COLO668 (cell line): ENCODE data around the gene DBN1.

Source experiments
- DNase-seq: peaks from one replicate; lab custom pipeline; 2025; ENCODE audit not compliant: unreplicated experiment; lab: John Stamatoyannopoulos, UW

Gene DBN1

GRCh38 chr5:177475563-177476427 is 2.4 kb upstream of the DBN1 start:
- DNase-seq: no peak

GRCh38 chr5:177474846-177475562 is 1.6 kb upstream of the DBN1 start:
- no peak for DNase-seq

GRCh38 chr5:177474002-177474476 is 605 bp upstream of the DBN1 start:
- DNase-seq: no peak

DNA sequence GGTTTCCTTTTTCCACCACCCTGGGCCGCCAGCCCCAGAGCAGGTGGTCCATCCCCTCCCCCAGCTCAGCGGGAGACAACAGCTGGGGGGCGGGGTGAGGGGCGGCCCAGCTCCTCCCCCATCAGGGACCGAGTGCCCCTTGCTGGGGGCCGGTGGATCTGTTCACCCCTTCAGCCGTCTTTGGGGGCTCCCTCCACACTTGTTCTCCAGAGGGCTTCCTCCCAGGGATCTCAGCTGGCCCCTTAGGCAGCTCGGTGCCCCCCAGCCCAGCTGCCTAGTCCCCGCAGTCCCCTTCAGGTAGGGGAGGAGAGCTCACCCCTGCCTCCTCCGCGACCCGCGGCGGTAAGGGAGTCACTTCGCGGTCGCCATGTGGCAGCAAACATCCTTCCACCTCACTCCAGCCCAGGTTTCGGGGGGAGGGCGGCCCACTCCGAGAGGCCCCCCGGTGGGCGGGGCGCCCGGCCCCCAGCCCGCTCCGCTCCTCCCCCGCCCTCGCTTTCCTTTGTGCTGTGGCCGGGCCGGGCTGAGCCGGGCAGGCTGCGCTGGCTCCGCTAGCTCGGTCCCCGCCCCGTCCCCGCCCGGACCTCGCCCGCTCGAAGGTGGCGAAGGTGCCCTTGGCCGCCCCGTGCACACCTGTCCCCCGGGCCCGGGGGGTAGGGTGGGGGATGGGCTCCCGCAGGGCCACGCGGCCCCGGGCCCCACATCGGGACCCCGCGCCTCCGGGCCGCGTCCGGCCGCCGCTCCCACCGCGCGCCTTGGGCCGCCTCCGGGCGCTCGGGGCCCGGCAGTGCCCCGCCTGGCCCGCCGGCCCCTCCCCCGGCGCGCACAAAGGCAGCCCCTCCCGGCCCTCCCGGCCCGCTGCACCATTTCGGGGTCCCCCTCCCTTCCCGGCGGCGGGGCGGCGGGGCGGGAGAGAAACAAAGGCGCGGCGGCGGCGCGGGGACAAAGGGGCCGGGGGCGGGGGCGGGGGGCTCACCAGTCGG is 683 bp downstream of the DBN1 start:
- peak; percentile 13 for DNase-seq

DNA sequence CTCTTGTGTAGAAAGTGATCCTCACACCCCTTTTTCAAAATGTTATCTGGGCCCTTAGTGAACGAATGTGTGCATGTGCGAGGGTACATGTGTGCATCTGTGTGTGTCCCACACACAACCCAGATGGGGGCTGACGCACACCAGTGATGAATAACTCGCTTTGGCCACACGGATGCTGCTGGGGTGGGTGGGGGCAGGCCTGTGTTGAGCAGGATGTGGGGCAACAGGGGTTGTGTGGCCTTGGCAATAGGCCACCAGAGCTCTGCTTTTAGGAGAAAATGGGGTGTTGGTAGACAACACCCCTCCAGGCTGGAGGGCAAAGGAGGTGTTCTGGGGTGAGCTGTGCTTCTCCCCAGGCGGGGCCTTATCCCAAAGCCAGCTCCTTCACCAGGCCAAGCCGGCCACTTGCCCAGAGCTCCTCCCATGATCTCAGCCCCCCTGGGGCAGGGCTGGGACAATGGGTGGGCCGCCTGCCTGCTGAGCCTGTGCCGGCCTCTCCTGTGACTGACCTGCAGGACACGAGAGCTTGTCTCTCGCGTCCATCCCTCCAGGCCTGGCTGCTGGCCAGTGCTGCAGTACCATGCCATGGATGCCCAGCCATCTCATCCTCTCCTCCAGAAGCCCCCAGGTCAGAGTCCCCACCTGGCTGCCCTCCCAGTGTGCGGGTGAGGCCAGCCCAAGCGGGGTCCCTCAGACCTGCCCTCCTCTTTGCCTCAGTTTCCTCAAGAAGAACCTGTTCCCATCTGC is 1.7 kb downstream of the DBN1 start:
- DNase-seq: no peak

GRCh38 chr5:177470759-177471536 is 2.5 kb downstream of the DBN1 start:
- DNase-seq: no peak

GRCh38 chr5:177469750-177470525 is 3.5 kb downstream of the DBN1 start:
- DNase-seq: no peak

- no peak for DNase-seq
Observed at GRCh38 chr5:177468685-177469628, 4.5 kb downstream of the DBN1 start.

DNA sequence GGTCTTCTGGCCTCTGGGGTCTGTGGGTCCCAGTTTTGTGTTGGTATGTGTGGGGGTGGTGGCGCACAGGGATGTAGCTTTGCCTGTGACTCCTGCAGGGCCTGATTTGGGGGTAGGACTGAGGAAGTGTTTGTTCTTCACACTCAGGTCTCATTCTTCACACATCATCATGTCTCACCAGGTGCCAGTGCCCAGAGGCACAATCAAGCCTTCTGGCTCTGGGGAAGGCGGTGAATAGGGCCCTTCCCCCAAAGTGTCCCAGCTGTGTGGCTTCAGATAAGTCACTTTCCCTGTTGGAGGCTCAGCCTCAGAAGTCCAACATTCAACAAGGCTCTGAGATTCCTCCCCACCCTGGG is 5.1 kb downstream of the DBN1 start:
- DNase-seq: no peak

GRCh38 chr5:177467436-177467835 is 6.0 kb downstream of the DBN1 start:
- DNase-seq: no peak

GRCh38 chr5:177466861-177467260 is 6.6 kb downstream of the DBN1 start:
- DNase-seq: no peak

DNA sequence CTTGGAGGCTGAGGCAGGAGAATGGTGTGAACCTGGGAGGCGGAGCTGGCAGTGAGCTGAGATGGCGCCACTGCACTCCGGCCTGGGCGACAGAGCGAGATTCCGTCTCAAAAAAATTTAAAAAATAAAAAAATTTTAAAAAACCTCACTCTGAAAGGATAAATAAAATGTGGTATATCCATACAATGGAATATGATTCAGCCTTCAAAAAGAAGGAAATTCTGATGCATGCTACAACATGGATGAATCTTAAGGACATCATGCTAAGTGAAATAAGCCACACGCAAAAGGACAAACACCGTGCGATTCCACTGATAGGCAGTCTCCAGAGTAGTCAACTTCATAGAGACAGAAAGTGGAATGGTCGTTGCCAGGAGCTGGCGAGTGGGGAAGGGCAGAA is 8.4 kb downstream of the DBN1 start:
- no peak for DNase-seq

- DNase-seq: no peak
Observed at GRCh38 chr5:177462021-177462670, 11.3 kb downstream of the DBN1 start.

GRCh38 chr5:177459819-177460628 is 13.4 kb downstream of the DBN1 start:
- no peak for DNase-seq

- no peak for DNase-seq
Observed at GRCh38 chr5:177459357-177459756, 14.1 kb downstream of the DBN1 start.

- no peak for DNase-seq
Observed at GRCh38 chr5:177458912-177459350, 14.5 kb downstream of the DBN1 start.
